Measurements from ENCODE around the gene SELENOK.

- TF ChIP-seq POLR2A (IDR thresholded peaks at IDR 0.05; ENCODE audit: low read depth, low read length) (no peak), POLR2AphosphoS5 (IDR thresholded peaks at IDR 0.05; ENCODE audit: low read depth, low read length) (no peak)
These were observed 54.3 kb downstream of the SELENOK start for GRCh38 chr3:53837331-53837730.

Measured in GM12892 (cell line).